SK-N-SH (cell line): ENCODE results near the gene MNT. TPM values are rescaled to one million over a fixed set of nuclear protein-coding genes. Genes with fewer than 3 reads are reported as not detected.

Source experiments
- CTCF ChIA-PET: fragments of 300-600, 350-600 bp; formaldehyde crosslinking; extraction: SDS; loops from one replicate; lab custom pipeline; 2021; lab: Yijun Ruan, JAX
- POLR2A ChIA-PET: fragments of 350-600 bp; sonication (Branson Sonifier 250); formaldehyde crosslinking; extraction: SDS; loops from one replicate; lab custom pipeline; 2020; ENCODE audit warnings: antibody characterized with exemption, inconsistent platforms; lab: Yijun Ruan, JAX
- DNase-seq: peaks from one replicate; pipeline ENCODE4 v3.0.0; 2012
- H2AFZ ChIP-seq: fragments of 200-600 bp; sonication (generic); 2 replicates; pipeline ENCODE4 v1.8.1; 2016; ENCODE audit warnings: antibody characterized with exemption, mild to moderate bottlenecking, low read depth
- H3F3A ChIP-seq: fragments of 200-600 bp; sonication (generic); replicated peaks from 2 replicates; pipeline ENCODE3; 2016; ENCODE audit warnings: antibody characterized with exemption, mild to moderate bottlenecking; ENCODE audit not compliant: insufficient read depth
- H3K27ac ChIP-seq, 2 experiments: fragments of 200-500 bp in 1 of 2; fragments of 200-600 bp in 1 of 2; sonication (Bioruptor generic) in 1 of 2; sonication (generic), shearing (Covaris generic) in 1 of 2; 2 replicates each; pipeline versions ENCODE4 v1.5.1 to v1.6.1; 2014 to 2016; ENCODE audit warnings: low read depth in 2 of 2, inconsistent platforms in 1 of 2, low read length in 1 of 2, mild to moderate bottlenecking in 1 of 2, mixed read lengths in 1 of 2
- H3K27me3 ChIP-seq: fragments of 200-600 bp; sonication (generic), shearing (Covaris generic); 2 replicates; pipeline ENCODE4 v1.6.1; 2016; ENCODE audit warnings: mixed run types; ENCODE audit not compliant: insufficient read depth
- H3K36me3 ChIP-seq, 2 experiments: fragments of 200-500 bp in 1 of 2; fragments of 200-600 bp in 1 of 2; sonication (Bioruptor generic) in 1 of 2; sonication (generic) in 1 of 2; replicated peaks in 1 of 2; 2 replicates each; pipeline versions ENCODE3 to v1.5.1; 2014 to 2016; ENCODE audit warnings: low read length in 1 of 2, mild to moderate bottlenecking in 1 of 2; ENCODE audit not compliant: insufficient read depth in 2 of 2, control insufficient read depth in 1 of 2
- H3K4me1 ChIP-seq, 2 experiments: fragments of 200-500 bp in 1 of 2; fragments of 200-600 bp in 1 of 2; sonication (Bioruptor generic) in 1 of 2; sonication (generic), shearing (Covaris generic) in 1 of 2; 2 replicates each; pipeline versions ENCODE4 v1.5.1 to v1.6.1; 2014 to 2016; ENCODE audit warnings: low read depth in 1 of 2, low read length in 1 of 2, mixed run types in 1 of 2; ENCODE audit not compliant: insufficient read depth in 2 of 2, control insufficient read depth in 1 of 2
- H3K4me2 ChIP-seq: fragments of 200-600 bp; sonication (generic), shearing (Covaris generic); 2 replicates; pipeline ENCODE4 v1.6.1; 2017; ENCODE audit warnings: mixed run types
- H3K4me3 ChIP-seq, 2 experiments: fragments of 200-500 bp in 1 of 2; fragments of 200-600 bp in 1 of 2; sonication (Bioruptor generic) in 1 of 2; sonication (generic), shearing (Covaris generic) in 1 of 2; 2 replicates each; pipeline versions ENCODE4 v1.5.1 to v1.8.1; 2014 to 2016; ENCODE audit warnings: low read depth in 2 of 2, inconsistent platforms in 1 of 2, low read length in 1 of 2, mild to moderate bottlenecking in 1 of 2, mixed read lengths in 1 of 2, moderate library complexity in 1 of 2
- H3K79me2 ChIP-seq: fragments of 200-600 bp; sonication (generic); 2 replicates; pipeline ENCODE4 v1.8.1; 2017; ENCODE audit warnings: mild to moderate bottlenecking; ENCODE audit not compliant: insufficient read depth
- H3K9ac ChIP-seq: fragments of 200-600 bp; sonication (generic); 2 replicates; pipeline ENCODE4 v1.6.1; 2017; ENCODE audit warnings: mixed run types
- H3K9me2 ChIP-seq: fragments of 200-600 bp; sonication (generic); 2 replicates; pipeline ENCODE4 v1.6.1; 2017; ENCODE audit warnings: mixed run types
- H3K9me3 ChIP-seq: fragments of 200-600 bp; sonication (generic); 2 replicates; pipeline ENCODE4 v1.6.1; 2017; ENCODE audit warnings: mixed run types, mild to moderate bottlenecking, moderate library complexity
- H4K20me1 ChIP-seq: fragments of 200-600 bp; sonication (generic); 2 replicates; pipeline ENCODE4 v1.6.1; 2017; ENCODE audit warnings: mild to moderate bottlenecking, mixed run types; ENCODE audit not compliant: insufficient read depth
- CHD2 ChIP-seq: fragments of 150-350 bp; IDR thresholded peaks from 2 replicates; pipeline ENCODE4 v1.6.1; 2018; ENCODE audit warnings: low read length; ENCODE audit not compliant: partially characterized antibody
- ELF1 ChIP-seq: IDR thresholded peaks from 2 replicates; pipeline ENCODE4 v1.4.0; 2012
- EZH2phosphoT487 ChIP-seq: fragments of 200-600 bp; sonication (generic); IDR thresholded peaks from 2 replicates; pipeline ENCODE4 v1.6.1; 2017; ENCODE audit warnings: low read depth, mixed run types, mild to moderate bottlenecking, antibody characterized with exemption, moderate library complexity, borderline replicate concordance
- FOXJ3 ChIP-seq: sonication (generic); formaldehyde crosslinking; IDR thresholded peaks from 2 replicates; pipeline ENCODE4 v1.5.1; 2020; ENCODE audit warnings: mild to moderate bottlenecking, missing genetic modification reagents
- FOXM1 ChIP-seq: IDR thresholded peaks from 2 replicates; pipeline ENCODE4 v1.4.0; 2012; ENCODE audit warnings: low read depth, mild to moderate bottlenecking
- GABPA ChIP-seq: IDR thresholded peaks from 2 replicates; pipeline ENCODE4 v1.4.0; 2012; ENCODE audit warnings: low read depth, mild to moderate bottlenecking
- GATA2 ChIP-seq: sonication (generic); formaldehyde crosslinking; IDR thresholded peaks from 2 replicates; pipeline ENCODE4 v1.5.0; 2020; ENCODE audit warnings: mild to moderate bottlenecking, missing genetic modification reagents
- JUND ChIP-seq: IDR thresholded peaks from 2 replicates; pipeline ENCODE4 v1.4.0; 2012
- MEF2A ChIP-seq: IDR thresholded peaks from 2 replicates; pipeline ENCODE4 v1.4.0; 2012; ENCODE audit warnings: low read depth, borderline replicate concordance
- NFIC ChIP-seq: IDR thresholded peaks from 2 replicates; pipeline ENCODE4 v1.4.0; 2012; ENCODE audit warnings: borderline replicate concordance
- NRF1 ChIP-seq: IDR thresholded peaks from 2 replicates; pipeline ENCODE4 v1.6.1; 2012; ENCODE audit warnings: low read depth, mild to moderate bottlenecking, low read length
- PBX3 ChIP-seq: IDR thresholded peaks from 2 replicates; pipeline ENCODE4; 2012
- RCOR1 ChIP-seq: fragments of 150-350 bp; IDR thresholded peaks from 2 replicates; pipeline ENCODE4 v1.6.1; 2017; ENCODE audit warnings: antibody characterized with exemption, low read length
- RFX5 ChIP-seq: IDR thresholded peaks from 2 replicates; pipeline ENCODE4 v1.6.1; 2012; ENCODE audit warnings: mild to moderate bottlenecking, improper control_type of control experiment, low read length
- SIN3A ChIP-seq: IDR thresholded peaks from 2 replicates; pipeline ENCODE4 v1.6.1; 2012; ENCODE audit warnings: low read depth, mild to moderate bottlenecking, low read length, moderate library complexity, borderline replicate concordance
- USF2 ChIP-seq: fragments of 150-350 bp; IDR thresholded peaks from 2 replicates; pipeline ENCODE4 v1.6.1; 2017; ENCODE audit warnings: antibody characterized with exemption, low read length, low read depth, borderline replicate concordance
- YY1 ChIP-seq: IDR thresholded peaks from 2 replicates; pipeline ENCODE4 v1.4.0; 2012; ENCODE audit warnings: low read depth, mild to moderate bottlenecking
- WGBS: methylation state at CpG from one replicate; pipeline ENCODE4 v1.1.6; 2017; ENCODE audit warnings: low lambda C conversion rate; 5-methylcytosine and 5-hydroxymethylcytosine counted together
- polyA plus RNA-seq, 3 experiments: library from polyadenylated mRNA; depleted of rRNA; stranded (reverse); fragments of >200 nt; gene quantifications; 2 replicates each; pipeline ENCODE4 v1.2.3, GENCODE V29; 2012
- TF ChIP-seq, protein P1 (sequence below): IDR thresholded peaks from 2 replicates; pipeline ENCODE4 v1.4.0; 2012; ENCODE audit warnings: low read depth, borderline replicate concordance
- TF ChIP-seq, protein P2 (sequence below): IDR thresholded peaks from 2 replicates; pipeline ENCODE4 v1.4.0; 2012; ENCODE audit warnings: low read depth
- TF ChIP-seq, protein P3 (sequence below): fragments of 150-350 bp; IDR thresholded peaks from 2 replicates; pipeline ENCODE4 v1.6.1; 2016; ENCODE audit warnings: mild to moderate bottlenecking, low read depth, low read length

The MNT gene
- polyA plus RNA-seq, 1 of the 3 experiments (the other 2 are of a cell fraction), result 7.1 TPM

GRCh38 chr17:2395258-2396181, 5.3 kb downstream of the MNT start:
- peak overlapping the region; percentile 69; the same call in 1 of the 2 replicates for H3K9ac ChIP-seq
- TF ChIP-seq PBX3 (no peak), RFX5 (no peak), MEF2A (no peak), GATA2 (CRISPR knock-in tag) (no peak), EZH2phosphoT487 (no peak), FOXJ3 (CRISPR knock-in tag) (no peak), NRF1 (no peak), CHD2 (no peak), GABPA (no peak), ELF1 (no peak), RCOR1 (no peak), FOXM1 (no peak), SIN3A (no peak), JUND (no peak), YY1 (no peak), USF2 (no peak), NFIC (no peak)
- TF ChIP-seq, protein P1, sequence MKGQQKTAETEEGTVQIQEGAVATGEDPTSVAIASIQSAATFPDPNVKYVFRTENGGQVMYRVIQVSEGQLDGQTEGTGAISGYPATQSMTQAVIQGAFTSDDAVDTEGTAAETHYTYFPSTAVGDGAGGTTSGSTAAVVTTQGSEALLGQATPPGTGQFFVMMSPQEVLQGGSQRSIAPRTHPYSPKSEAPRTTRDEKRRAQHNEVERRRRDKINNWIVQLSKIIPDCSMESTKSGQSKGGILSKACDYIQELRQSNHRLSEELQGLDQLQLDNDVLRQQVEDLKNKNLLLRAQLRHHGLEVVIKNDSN, result no peak
- TF ChIP-seq, protein P2, sequence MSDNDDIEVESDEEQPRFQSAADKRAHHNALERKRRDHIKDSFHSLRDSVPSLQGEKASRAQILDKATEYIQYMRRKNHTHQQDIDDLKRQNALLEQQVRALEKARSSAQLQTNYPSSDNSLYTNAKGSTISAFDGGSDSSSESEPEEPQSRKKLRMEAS, result no peak
- TF ChIP-seq, protein P3, sequence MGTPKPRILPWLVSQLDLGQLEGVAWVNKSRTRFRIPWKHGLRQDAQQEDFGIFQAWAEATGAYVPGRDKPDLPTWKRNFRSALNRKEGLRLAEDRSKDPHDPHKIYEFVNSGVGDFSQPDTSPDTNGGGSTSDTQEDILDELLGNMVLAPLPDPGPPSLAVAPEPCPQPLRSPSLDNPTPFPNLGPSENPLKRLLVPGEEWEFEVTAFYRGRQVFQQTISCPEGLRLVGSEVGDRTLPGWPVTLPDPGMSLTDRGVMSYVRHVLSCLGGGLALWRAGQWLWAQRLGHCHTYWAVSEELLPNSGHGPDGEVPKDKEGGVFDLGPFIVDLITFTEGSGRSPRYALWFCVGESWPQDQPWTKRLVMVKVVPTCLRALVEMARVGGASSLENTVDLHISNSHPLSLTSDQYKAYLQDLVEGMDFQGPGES, result no peak
- TF ChIP-seq, all 33 proteins: peak for 0
- Histone ChIP-seq H3K9me3 (no peaks in the 10 kb centered on the region), H4K20me1 (peaks cover 20% of the 10 kb centered on the region; the same call in 1 of the 2 replicates), H3K9me2 (no peaks in the 10 kb centered on the region), H3F3A (peaks cover 17% of the 10 kb centered on the region), H3K4me3 (peak overlapping the region; percentile 43 to 60; a peak in 3 of 4 replicates), H3K27ac (peak overlapping the region; percentile 89 to 100), H3K36me3 (no peaks in the 10 kb centered on the region), H3K27me3 (no peaks in the 10 kb centered on the region), H2AFZ (no peak overlapping the region), H3K4me1 (peaks cover 38 to 56% of the 10 kb centered on the region in 2 experiments), H3K79me2 (peaks cover 67% of the 10 kb centered on the region), H3K4me2 (peak overlapping the region; percentile 98)
- DNase-seq, result no peak
- CTCF ChIA-PET, result interaction anchor here (1.0 to 27.8 kb wide), 3 partner anchors 14 to 20 kb away, joined by 5 to 654 read pairs (median 62); no protein-coding TSS in a partner anchor
- WGBS, result 86% methylated on average over 20 of the region's 28 CpGs
- POLR2A ChIA-PET, result no interaction called here
